IMR-90 (cell line): Measurements from ENCODE around the gene ATP1B3. TPM values are rescaled to one million over a fixed set of nuclear protein-coding genes. Genes with fewer than 3 reads are reported as not detected.

ENCODE experiments used
- ATAC-seq: fragments of 200-7000 bp; cut with Tn5 transposase; 2 replicates; pipeline ENCODE4 v1.9.1; 2020; ENCODE audit warnings: low read depth, mild to moderate bottlenecking, moderate library complexity
- BruUV-seq: library from RNA; stranded (reverse); fragments of 400-500 nt; replicated peaks from 2 replicates; lab custom pipeline; 2021; lab: Mats Ljungman, UMichigan
- CTCF ChIA-PET: fragments of 300-600 bp; formaldehyde crosslinking; extraction: SDS; loops from one replicate; lab custom pipeline; 2021; ENCODE audit warnings: antibody characterized with exemption; lab: Yijun Ruan, JAX
- POLR2A ChIA-PET: fragments of 300-600 bp; sonication (Branson Sonifier 250); formaldehyde crosslinking; loops from one replicate; lab custom pipeline; 2022; ENCODE audit warnings: antibody characterized with exemption; ENCODE audit not compliant: unreplicated experiment; lab: Charles Lee
- DNase-seq: peaks from one replicate; pipeline ENCODE4 v3.0.0; 2013
- H2AFZ ChIP-seq: replicated peaks from 2 replicates; pipeline ENCODE3; 2013; ENCODE audit warnings: low read length, mild to moderate bottlenecking; ENCODE audit not compliant: poor library complexity
- H2AK5ac ChIP-seq: 2 replicates; pipeline ENCODE4 v1.6.1; 2013; ENCODE audit warnings: low read depth, low read length, inconsistent platforms
- H2AK9ac ChIP-seq: replicated peaks from 2 replicates; pipeline ENCODE3; 2013; ENCODE audit warnings: mild to moderate bottlenecking, low read depth, low read length, moderate library complexity; ENCODE audit not compliant: poor library complexity
- H2BK120ac ChIP-seq: 2 replicates; pipeline ENCODE4 v1.6.1; 2013; ENCODE audit warnings: low read depth, low read length, inconsistent platforms
- H2BK15ac ChIP-seq: 3 replicates; pipeline ENCODE4 v1.6.1; 2013; ENCODE audit warnings: low read depth, low read length, inconsistent platforms
- H2BK20ac ChIP-seq: 2 replicates; pipeline ENCODE4 v1.6.1; 2013; ENCODE audit warnings: low read depth, mild to moderate bottlenecking, inconsistent platforms, low read length, moderate library complexity
- H2BK5ac ChIP-seq: 2 replicates; pipeline ENCODE4 v1.6.1; 2013; ENCODE audit warnings: mild to moderate bottlenecking, low read depth, low read length, inconsistent platforms; ENCODE audit not compliant: poor library complexity, severe bottlenecking
- H3K14ac ChIP-seq: replicated peaks from 2 replicates; pipeline ENCODE4 v1.6.1; 2013; ENCODE audit warnings: low read depth, low read length, inconsistent platforms
- H3K18ac ChIP-seq: 2 replicates; pipeline ENCODE4 v1.6.1; 2013; ENCODE audit warnings: low read depth, low read length, control low read depth
- H3K23ac ChIP-seq: 2 replicates; pipeline ENCODE4 v1.6.1; 2013; ENCODE audit warnings: low read depth, low read length, inconsistent platforms
- H3K27ac ChIP-seq: 2 replicates; pipeline ENCODE4 v1.5.1; 2013; ENCODE audit warnings: mild to moderate bottlenecking, control low read depth, low read length; ENCODE audit not compliant: insufficient read depth
- H3K27me3 ChIP-seq: 2 replicates; pipeline ENCODE4 v1.6.1; 2013; ENCODE audit warnings: low read length; ENCODE audit not compliant: control insufficient read depth, insufficient read depth
- H3K36me3 ChIP-seq: 2 replicates; pipeline ENCODE4 v1.6.1; 2013; ENCODE audit warnings: low read length, mixed read lengths; ENCODE audit not compliant: control insufficient read depth, insufficient read depth
- H3K4ac ChIP-seq: 2 replicates; pipeline ENCODE4 v1.6.1; 2013; ENCODE audit warnings: low read depth, low read length, inconsistent platforms
- H3K4me1 ChIP-seq: 2 replicates; pipeline ENCODE4 v1.6.1; 2013; ENCODE audit warnings: low read length, mixed read lengths; ENCODE audit not compliant: control insufficient read depth, insufficient read depth
- H3K4me2 ChIP-seq: 2 replicates; pipeline ENCODE4 v1.6.1; 2013; ENCODE audit warnings: low read depth, mild to moderate bottlenecking, control low read depth, low read length, moderate library complexity
- H3K4me3 ChIP-seq: 2 replicates; pipeline ENCODE4 v1.5.1; 2013; ENCODE audit warnings: low read depth, mild to moderate bottlenecking, control low read depth, low read length, moderate library complexity; ENCODE audit not compliant: insufficient read depth
- H3K56ac ChIP-seq: 2 replicates; pipeline ENCODE4 v1.6.1; 2013; ENCODE audit warnings: low read length, inconsistent platforms; ENCODE audit not compliant: insufficient read depth; ENCODE audit errors: extremely low read depth
- H3K79me1 ChIP-seq, 2 experiments: 2 replicates each; pipeline ENCODE4 v1.6.1; 2013; ENCODE audit warnings: low read length in 2 of 2, inconsistent platforms in 1 of 2, low read depth in 1 of 2
- H3K9ac ChIP-seq: 2 replicates; pipeline ENCODE4 v1.6.1; 2013; ENCODE audit warnings: low read depth, low read length, control low read depth
- H3K9me1 ChIP-seq: 2 replicates; pipeline ENCODE4 v1.6.1; 2013; ENCODE audit warnings: low read length, inconsistent platforms; ENCODE audit not compliant: insufficient read depth
- H3K9me3 ChIP-seq: 2 replicates; pipeline ENCODE4 v1.6.1; 2013; ENCODE audit warnings: low read length; ENCODE audit not compliant: control insufficient read depth, insufficient read depth
- H4K20me1 ChIP-seq: 2 replicates; pipeline ENCODE4 v1.6.1; 2013; ENCODE audit warnings: low read length, inconsistent platforms; ENCODE audit not compliant: insufficient read depth
- H4K5ac ChIP-seq: 2 replicates; pipeline ENCODE4 v1.6.1; 2013; ENCODE audit warnings: mild to moderate bottlenecking, low read depth, low read length, control low read depth
- H4K8ac ChIP-seq, 2 experiments: 2 replicates each; pipeline ENCODE4 v1.6.1; 2013; ENCODE audit warnings: low read depth in 2 of 2, low read length in 2 of 2, control low read depth in 1 of 2, inconsistent platforms in 1 of 2
- H4K91ac ChIP-seq: 2 replicates; pipeline ENCODE4 v1.6.1; 2013; ENCODE audit warnings: low read depth, low read length, inconsistent platforms; ENCODE audit not compliant: insufficient read depth
- CHD1 ChIP-seq: IDR thresholded peaks from 2 replicates; pipeline ENCODE4 v1.6.1; 2012; ENCODE audit warnings: low read depth, low read length, improper control_type of control experiment
- FOS ChIP-seq: fragments of 150-350 bp; IDR thresholded peaks from 2 replicates; pipeline ENCODE4 v1.6.1; 2016; ENCODE audit warnings: low read depth, low read length
- MAFK ChIP-seq: IDR thresholded peaks from 2 replicates; pipeline ENCODE4 v1.6.1; 2012; ENCODE audit warnings: low read depth, low read length, improper control_type of control experiment
- MAZ ChIP-seq: IDR thresholded peaks from 2 replicates; pipeline ENCODE4 v1.6.1; 2012; ENCODE audit warnings: low read depth, mild to moderate bottlenecking, low read length, improper control_type of control experiment, moderate library complexity, borderline replicate concordance
- MXI1 ChIP-seq: IDR thresholded peaks from 2 replicates; pipeline ENCODE4 v1.6.1; 2012; ENCODE audit warnings: low read depth, mild to moderate bottlenecking, low read length, moderate library complexity, borderline replicate concordance
- NFE2L2 ChIP-seq: fragments of 150-350 bp; IDR thresholded peaks from 2 replicates; pipeline ENCODE4 v1.6.1; 2016; ENCODE audit warnings: low read depth, mild to moderate bottlenecking, low read length
- RFX5 ChIP-seq: IDR thresholded peaks from 2 replicates; pipeline ENCODE4 v1.8.0; 2012; ENCODE audit warnings: low read depth, mild to moderate bottlenecking, low read length, moderate library complexity
- SMC3 ChIP-seq: fragments of 150-350 bp; IDR thresholded peaks from 2 replicates; pipeline ENCODE4 v1.6.1; 2016; ENCODE audit warnings: low read depth, mild to moderate bottlenecking, antibody characterized with exemption, low read length, moderate library complexity
- WGBS, 2 experiments: methylation state at CpG; one replicate each; pipeline versions ENCODE4 v1.1.5 to v1.1.7; 2013; ENCODE audit warnings: missing lambda C conversion rate in 2 of 2; ENCODE audit not compliant: insufficient read length in 1 of 2; ENCODE audit errors: extremely low coverage in 2 of 2; 5-methylcytosine and 5-hydroxymethylcytosine counted together
- dilution Hi-C: fragments of 300-500 bp; cut with HindIII; formaldehyde crosslinking; loops from one replicate; pipeline ENCODE4 v1.14.3; 2018; ENCODE audit warnings: low sequenced_read_pairs; ENCODE audit not compliant: unreplicated experiment
- in situ Hi-C: fragments of 300-500 bp; cut with MboI; formaldehyde crosslinking; loops from 3 replicates; pipeline ENCODE4 v1.14.3; 2019; ENCODE audit warnings: low sequenced_read_pairs, inconsistent platforms, mixed read lengths
- intact Hi-C: fragments of 100-400 bp; cut with micrococcal nuclease; formaldehyde crosslinking; loops from 2 replicates; pipeline ENCODE4 v1.10.0; 2022
- polyA plus RNA-seq, 3 experiments: library from polyadenylated mRNA; depleted of rRNA; stranded (reverse); fragments of >200 nt; gene quantifications; 2 replicates each; pipeline ENCODE4 v1.2.3, GENCODE V29; 2012; ENCODE audit warnings: low replicate concordance in 1 of 3
- total RNA-seq: library from RNA; depleted of rRNA; stranded (reverse); fragments of >200 nt; gene quantifications from 2 replicates; pipeline ENCODE4 v1.2.3, GENCODE V29; 2012

ATP1B3 gene
- total and polyA plus RNA-seq, 2 of the 4 experiments (the other 2 are of a cell fraction) = 64.3 to 126 TPM

DNA sequence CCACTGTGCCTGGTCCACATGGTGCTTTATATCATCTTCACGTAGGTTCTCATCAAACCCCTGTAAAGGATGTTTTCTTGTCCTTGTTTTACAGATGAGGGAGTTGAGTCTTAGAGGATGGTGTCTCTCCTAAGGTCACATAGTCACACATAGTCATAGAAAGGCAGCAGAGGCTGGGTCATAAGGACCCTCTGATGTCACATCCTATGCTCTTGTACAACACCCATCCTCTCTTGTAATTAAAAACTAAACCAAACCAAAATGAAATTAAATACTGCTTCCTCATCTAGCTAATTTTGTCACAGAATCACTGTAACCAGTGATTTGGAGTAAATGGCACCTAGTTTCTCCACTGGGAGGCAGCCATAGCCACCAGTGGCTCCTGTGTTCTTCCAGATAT is 21.8 kb upstream of the ATP1B3 start:
- Histone ChIP-seq H3K27me3 (no peaks in the 10 kb centered on the region; the same call in 1 of the 2 replicates), H2BK20ac (no peak overlapping the region), H3K36me3 (no peaks in the 10 kb centered on the region), H3K4ac (no peak overlapping the region), H3K18ac (no peak overlapping the region), H3K79me1 (no peaks in the 10 kb centered on the region), H3K14ac (no peak overlapping the region), H4K5ac (no peak overlapping the region), H2AK9ac (no peak overlapping the region), H4K20me1 (no peaks in the 10 kb centered on the region), H3K56ac (no peak overlapping the region), H3K23ac (no peak overlapping the region), H4K8ac (no peak overlapping the region), H3K4me2 (no peak overlapping the region), H3K4me1 (no peaks in the 10 kb centered on the region), H3K27ac (no peak overlapping the region), H3K9me3 (no peaks in the 10 kb centered on the region), H2AK5ac (no peak overlapping the region), H3K9me1 (no peaks in the 10 kb centered on the region), H2BK120ac (no peak overlapping the region), H3K9ac (no peak overlapping the region), H2BK15ac (no peak overlapping the region), H3K4me3 (no peak overlapping the region), H4K91ac (no peak overlapping the region), H2BK5ac (no peak overlapping the region), H2AFZ (no peak overlapping the region)
- POLR2A ChIA-PET = no interaction called here
- TF ChIP-seq CHD1 (no peak), MAZ (no peak), SMC3 (no peak), MXI1 (no peak), MAFK (no peak), NFE2L2 (no peak), FOS (no peak), RFX5 (no peak)
- BruUV-seq = no TSS peak
- DNase-seq (no peak), ATAC-seq (no peak)
- CTCF ChIA-PET = no interaction called here
- in situ Hi-C loops (no loop called here), intact Hi-C loops (no loop called here), dilution Hi-C loops (no loop called here)
- WGBS, 2 experiments = no CpG with 5 or more reads among the region's 1 CpG
